Mesothelial cell of epicardium (in vitro differentiated cells): Measurements from ENCODE around the gene CFAP92. TPM values are rescaled to one million over a fixed set of nuclear protein-coding genes. Genes with fewer than 3 reads are reported as not detected.
"Not testable (repeated sequence)": the region's sequence is repeated elsewhere in the genome, so short reads cannot be mapped to it uniquely, and the experiment has no call there.

Source experiments
- DNase-seq, 2 experiments: peaks; one replicate each; pipeline ENCODE4 v3.0.0; 2021; ENCODE audit warnings: low spot score in 2 of 2; ENCODE audit not compliant: unreplicated experiment in 2 of 2
- H3K27ac Mint-ChIP-seq: 2 replicates; pipeline ENCODE4 v1.8.0; 2021; ENCODE audit warnings: mixed read lengths
- H3K27me3 Mint-ChIP-seq: 2 replicates; pipeline ENCODE4 v1.8.0; 2021; ENCODE audit warnings: low read depth, mixed read lengths
- H3K36me3 Mint-ChIP-seq: 2 replicates; pipeline ENCODE4 v1.8.0; 2021; ENCODE audit warnings: mixed read lengths
- H3K4me1 Mint-ChIP-seq: 2 replicates; pipeline ENCODE4 v1.8.0; 2021; ENCODE audit warnings: mixed read lengths
- H3K4me3 Mint-ChIP-seq: 2 replicates; pipeline ENCODE4 v1.8.0; 2021; ENCODE audit warnings: mild to moderate bottlenecking, moderate library complexity, mixed read lengths
- H3K9me3 Mint-ChIP-seq: 2 replicates; pipeline ENCODE4 v1.8.0; 2021; ENCODE audit warnings: mixed read lengths
- total RNA-seq: library from RNA; stranded (reverse); gene quantifications from 3 replicates; pipeline ENCODE4 v1.2.1, GENCODE V29; 2021
- TF ChIP-seq, protein P1 (sequence below): fragments of 200-600 bp; sonication (generic); IDR thresholded peaks from one replicate; pipeline ENCODE4 v1.5.0; 2021; ENCODE audit warnings: antibody characterized with exemption; ENCODE audit not compliant: unreplicated experiment

Gene CFAP92
- total RNA-seq, 1 donor from 2014 or later = 0.76 TPM

- no peaks in the 10 kb centered on the region for H3K4me1 Mint-ChIP-seq
- DNase-seq = no peak
- H3K4me3 Mint-ChIP-seq = no peak overlapping the region
- no peak overlapping the region for H3K27ac Mint-ChIP-seq
- TF ChIP-seq, protein P1, sequence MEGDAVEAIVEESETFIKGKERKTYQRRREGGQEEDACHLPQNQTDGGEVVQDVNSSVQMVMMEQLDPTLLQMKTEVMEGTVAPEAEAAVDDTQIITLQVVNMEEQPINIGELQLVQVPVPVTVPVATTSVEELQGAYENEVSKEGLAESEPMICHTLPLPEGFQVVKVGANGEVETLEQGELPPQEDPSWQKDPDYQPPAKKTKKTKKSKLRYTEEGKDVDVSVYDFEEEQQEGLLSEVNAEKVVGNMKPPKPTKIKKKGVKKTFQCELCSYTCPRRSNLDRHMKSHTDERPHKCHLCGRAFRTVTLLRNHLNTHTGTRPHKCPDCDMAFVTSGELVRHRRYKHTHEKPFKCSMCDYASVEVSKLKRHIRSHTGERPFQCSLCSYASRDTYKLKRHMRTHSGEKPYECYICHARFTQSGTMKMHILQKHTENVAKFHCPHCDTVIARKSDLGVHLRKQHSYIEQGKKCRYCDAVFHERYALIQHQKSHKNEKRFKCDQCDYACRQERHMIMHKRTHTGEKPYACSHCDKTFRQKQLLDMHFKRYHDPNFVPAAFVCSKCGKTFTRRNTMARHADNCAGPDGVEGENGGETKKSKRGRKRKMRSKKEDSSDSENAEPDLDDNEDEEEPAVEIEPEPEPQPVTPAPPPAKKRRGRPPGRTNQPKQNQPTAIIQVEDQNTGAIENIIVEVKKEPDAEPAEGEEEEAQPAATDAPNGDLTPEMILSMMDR = no peak
- peaks cover 38% of the 10 kb centered on the region for H3K36me3 Mint-ChIP-seq
- no peaks in the 10 kb centered on the region for H3K9me3 Mint-ChIP-seq
- H3K27me3 Mint-ChIP-seq = no peaks in the 10 kb centered on the region
These were observed 97.8 kb downstream of the CFAP92 start for GRCh38 chr3:128895843-128896697.

GRCh38 chr3:128889139-128889894 lies 104.6 kb downstream of the CFAP92 start:
- peaks cover 17% of the 10 kb centered on the region for H3K36me3 Mint-ChIP-seq
- H3K4me1 Mint-ChIP-seq = no peaks in the 10 kb centered on the region
- TF ChIP-seq, protein P1 = no peak
- H3K27ac Mint-ChIP-seq = no peak overlapping the region
- no peak for DNase-seq
- no peaks in the 10 kb centered on the region for H3K27me3 Mint-ChIP-seq
- no peaks in the 10 kb centered on the region for H3K9me3 Mint-ChIP-seq
- no peak overlapping the region for H3K4me3 Mint-ChIP-seq

DNA sequence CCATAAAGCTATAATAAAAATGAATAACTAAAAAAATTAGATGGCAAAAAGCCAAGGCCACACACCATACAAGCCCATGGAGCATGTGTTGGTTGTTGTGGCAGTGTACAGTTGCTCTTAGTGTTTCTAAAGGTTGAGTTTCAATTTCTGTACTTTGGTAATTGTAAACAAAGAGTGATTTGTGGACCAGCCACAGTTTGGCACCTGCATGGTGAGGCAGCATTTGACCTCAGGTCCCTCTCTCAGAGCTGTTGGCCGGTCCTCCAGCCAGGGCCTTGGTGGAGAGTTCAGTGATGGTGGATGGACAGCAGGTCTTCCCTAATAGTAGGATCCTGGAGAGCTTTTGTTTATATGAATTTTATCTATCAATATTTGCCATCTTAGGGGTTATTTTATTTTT lies 108.9 kb downstream of the CFAP92 start:
- no peaks in the 10 kb centered on the region for H3K27me3 Mint-ChIP-seq

GRCh38 chr3:128882719-128883118 lies 111.2 kb downstream of the CFAP92 start:
- H3K27me3 Mint-ChIP-seq = no peaks in the 10 kb centered on the region
- no peak for DNase-seq
- H3K9me3 Mint-ChIP-seq = no peaks in the 10 kb centered on the region
- H3K4me3 Mint-ChIP-seq = no peak overlapping the region
- TF ChIP-seq, protein P1 = no peak
- H3K27ac Mint-ChIP-seq = no peak overlapping the region
- peaks cover 40% of the 10 kb centered on the region for H3K4me1 Mint-ChIP-seq
- H3K36me3 Mint-ChIP-seq = peaks cover 7% of the 10 kb centered on the region

More for the DNA sequence above, 108.9 kb downstream of the CFAP92 start:
- DNase-seq = no peak
- no peak overlapping the region for H3K4me3 Mint-ChIP-seq
- peaks cover 14% of the 10 kb centered on the region for H3K36me3 Mint-ChIP-seq
- H3K4me1 Mint-ChIP-seq = peaks cover 23% of the 10 kb centered on the region
- no peaks in the 10 kb centered on the region for H3K9me3 Mint-ChIP-seq
- TF ChIP-seq, protein P1 = no peak
- no peak overlapping the region for H3K27ac Mint-ChIP-seq

DNA sequence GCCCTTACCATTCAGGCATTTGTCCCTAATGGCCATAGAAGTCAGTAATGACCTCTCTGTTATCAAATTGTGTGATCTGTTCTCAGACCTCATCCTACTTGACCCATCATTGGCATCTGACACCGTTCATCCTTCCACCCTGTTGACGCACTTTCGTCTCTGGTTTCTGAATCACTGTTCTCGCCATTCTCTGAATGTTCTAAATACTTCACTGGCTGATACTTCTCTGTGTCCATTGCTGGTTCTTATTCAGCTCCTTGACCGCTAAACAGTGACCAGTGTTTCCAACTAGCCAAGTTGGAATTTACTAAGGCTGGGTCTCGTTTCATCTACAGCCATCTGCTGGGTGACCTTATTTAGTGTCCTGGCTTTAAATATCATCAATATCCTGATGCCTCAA lies 112.3 kb downstream of the CFAP92 start:
- Mint-ChIP-seq H3K4me1 (peaks cover 45% of the 10 kb centered on the region), H3K27ac (no peak overlapping the region), H3K4me3 (peak overlapping the region; percentile 26), H3K27me3 (no peaks in the 10 kb centered on the region), H3K9me3 (no peaks in the 10 kb centered on the region), H3K36me3 (peaks cover 5% of the 10 kb centered on the region)
- DNase-seq = no peak
- TF ChIP-seq, protein P1 = no peak

DNA sequence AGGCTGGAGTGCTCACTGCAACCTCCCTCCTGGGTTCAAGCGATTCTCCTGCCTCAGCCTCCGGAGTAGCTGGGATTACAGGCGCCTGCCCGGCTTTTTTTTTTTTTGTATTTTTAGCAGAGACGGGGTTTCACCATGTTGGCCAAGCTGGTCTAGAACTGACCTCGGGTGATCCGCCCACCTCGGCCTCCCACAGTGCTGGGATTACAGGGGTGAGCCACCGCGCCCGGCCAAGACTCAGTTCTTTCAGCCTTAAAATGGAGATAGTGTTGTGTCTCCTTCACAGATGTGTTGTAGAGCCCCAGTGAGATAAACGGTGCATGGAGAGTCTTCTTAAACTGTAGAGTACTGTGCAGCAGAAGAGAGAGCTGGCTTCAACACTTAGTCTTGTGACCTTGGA lies 113.4 kb downstream of the CFAP92 start:
- Mint-ChIP-seq H3K27ac (peak overlapping the region; percentile 98), H3K4me3 (peak overlapping the region; percentile 80), H3K4me1 (peaks cover 45% of the 10 kb centered on the region)
- not testable (repeated sequence) for H3K36me3 Mint-ChIP-seq, DNase-seq, H3K9me3 Mint-ChIP-seq, H3K27me3 Mint-ChIP-seq
